AG04450 (cell line): ENCODE measurements around the gene ATP1B3. TPM values are rescaled to one million over a fixed set of nuclear protein-coding genes. Genes with fewer than 3 reads are reported as not detected.

Source experiments
- CTCF ChIA-PET: fragments of 300-600, 350-600 bp; formaldehyde crosslinking; extraction: SDS; loops from one replicate; lab custom pipeline; 2022; ENCODE audit warnings: antibody characterized with exemption, inconsistent platforms; lab: Charles Lee
- POLR2A ChIA-PET: fragments of 350-600 bp; formaldehyde crosslinking; extraction: SDS; loops from one replicate; lab custom pipeline; 2021; ENCODE audit warnings: antibody characterized with exemption, inconsistent platforms; lab: Yijun Ruan, JAX
- DNase-seq: peaks from one replicate; pipeline ENCODE4 v3.0.0-alpha.2; 2011; ENCODE audit warnings: low read depth, low spot score
- H3K27ac ChIP-seq: one replicate; pipeline ENCODE4 v1.5.1; 2012; ENCODE audit warnings: low read depth, low read length, control low read depth
- H3K27me3 ChIP-seq: one replicate; pipeline ENCODE4 v1.6.0; 2012; ENCODE audit warnings: low read length; ENCODE audit not compliant: control insufficient read depth, insufficient read depth
- H3K4me3 ChIP-seq: 2 replicates; pipeline ENCODE4 v1.5.1; 2011; ENCODE audit warnings: mild to moderate bottlenecking, low read depth, low read length, control low read depth
- H3K9me3 ChIP-seq: 2 replicates; pipeline ENCODE4 v1.5.1; 2012; ENCODE audit warnings: low read length; ENCODE audit not compliant: control insufficient read depth, insufficient read depth
- CTCF ChIP-seq: IDR thresholded peaks from 2 replicates; pipeline ENCODE4 v1.5.1; 2011; ENCODE audit warnings: low read depth, low read length, control low read depth, inconsistent platforms
- polyA plus RNA-seq: library from polyadenylated mRNA; depleted of rRNA; stranded (reverse); fragments of >200 nt; gene quantifications from 2 replicates; pipeline ENCODE4 v1.2.3, GENCODE V29; 2011

ATP1B3 gene
- polyA plus RNA-seq, 1 experiment, result 199 TPM

- Histone ChIP-seq H3K9me3 (no peaks in the 10 kb centered on the region; the same call in 1 of the 2 replicates), H3K27ac (no peak overlapping the region), H3K4me3 (no peak overlapping the region), H3K27me3 (peaks cover 6% of the 10 kb centered on the region)
- ChIA-PET POLR2A (no interaction called here), CTCF (no interaction called here)
- no peak for DNase-seq
- no peak for TF ChIP-seq CTCF
Measured at GRCh38 chr3:141835557-141836229, 40.8 kb upstream of the ATP1B3 start.

GRCh38 chr3:141839389-141839788 lies 37.1 kb upstream of the ATP1B3 start:
- CTCF ChIA-PET, result no interaction called here
- no peak overlapping the region for H3K4me3 ChIP-seq
- TF ChIP-seq CTCF, result no peak
- no peaks in the 10 kb centered on the region; the same call in 1 of the 2 replicates for H3K9me3 ChIP-seq
- H3K27ac ChIP-seq, result no peak overlapping the region
- DNase-seq, result no peak
- H3K27me3 ChIP-seq, result no peaks in the 10 kb centered on the region
- POLR2A ChIA-PET, result no interaction called here

- Histone ChIP-seq H3K9me3 (no peaks in the 10 kb centered on the region), H3K27ac (no peak overlapping the region), H3K27me3 (no peaks in the 10 kb centered on the region), H3K4me3 (no peak overlapping the region)
- no peak for TF ChIP-seq CTCF
- DNase-seq, result no peak
- POLR2A ChIA-PET, result interaction anchor here (0.6 kb wide), 2 partner anchors 55 to 461 kb away, joined by 3 to 4 read pairs; no protein-coding TSS in a partner anchor
- CTCF ChIA-PET, result no interaction called here
Measured at GRCh38 chr3:141840737-141841544, 35.5 kb upstream of the ATP1B3 start.

GRCh38 chr3:141844108-141844507 lies 32.3 kb upstream of the ATP1B3 start:
- TF ChIP-seq CTCF, result no peak
- DNase-seq, result no peak
- Histone ChIP-seq H3K4me3 (no peak overlapping the region), H3K27me3 (no peaks in the 10 kb centered on the region), H3K9me3 (no peaks in the 10 kb centered on the region), H3K27ac (no peak overlapping the region)
- POLR2A ChIA-PET, result no interaction called here
- CTCF ChIA-PET, result interaction anchor here (1.4 to 1.9 kb wide), 2 partner anchors 31 to 106 kb away, joined by 3 to 7 read pairs; partner anchors contain the start of gene RNF7
